HepG2 (cell line): ENCODE data around the gene ZNF184. TPM values are rescaled to one million over a fixed set of nuclear protein-coding genes. Genes with fewer than 3 reads are reported as not detected.

Experiments
- CBFB ChIP-seq: sonication (generic); formaldehyde crosslinking; IDR thresholded peaks from 2 replicates; pipeline ENCODE4 v1.4.0; 2020; ENCODE audit warnings: missing genetic modification reagents
- HNF1B ChIP-seq: sonication (generic); formaldehyde crosslinking; IDR thresholded peaks from 2 replicates; pipeline ENCODE4 v1.5.1; 2020; ENCODE audit warnings: mild to moderate bottlenecking, moderate library complexity, missing genetic modification reagents
- KDM2A ChIP-seq: sonication (generic); formaldehyde crosslinking; IDR thresholded peaks from 2 replicates; pipeline ENCODE4 v1.4.0; 2020; ENCODE audit warnings: low read depth, missing genetic modification reagents, borderline replicate concordance
- MATR3 ChIP-seq: sonication (generic); formaldehyde crosslinking; IDR thresholded peaks from 2 replicates; pipeline ENCODE4 v1.4.0; 2020; ENCODE audit warnings: missing genetic modification reagents
- MLLT10 ChIP-seq: sonication (generic); formaldehyde crosslinking; IDR thresholded peaks from 2 replicates; pipeline ENCODE4 v1.4.0; 2020; ENCODE audit warnings: missing genetic modification reagents
- MYC ChIP-seq: sonication (generic); formaldehyde crosslinking; IDR thresholded peaks from 2 replicates; pipeline ENCODE4 v1.9.0; 2021; ENCODE audit warnings: missing genetic modification reagents, borderline replicate concordance
- PAX8 ChIP-seq: sonication (generic); formaldehyde crosslinking; IDR thresholded peaks from 2 replicates; pipeline ENCODE4 v1.8.0; 2022; ENCODE audit warnings: mild to moderate bottlenecking, missing genetic modification reagents, borderline replicate concordance
- PRMT3 ChIP-seq: sonication (generic); formaldehyde crosslinking; IDR thresholded peaks from 2 replicates; pipeline ENCODE4 v1.8.1; 2022; ENCODE audit warnings: low read depth, mild to moderate bottlenecking, moderate library complexity, missing genetic modification reagents, borderline replicate concordance
- SMYD3 ChIP-seq: sonication (generic); formaldehyde crosslinking; IDR thresholded peaks from 2 replicates; pipeline ENCODE4 v1.8.1; 2023; ENCODE audit warnings: mild to moderate bottlenecking, missing genetic modification reagents
- SOX6 ChIP-seq, 2 experiments: fragments of 450-650 bp in 1 of 2; sonication (generic) in 1 of 2; formaldehyde crosslinking in 1 of 2; IDR thresholded peaks; 2 replicates each; pipeline versions ENCODE4 v1.4.0 to v1.6.1; 2017 to 2020; ENCODE audit warnings: antibody characterized with exemption in 1 of 2, mild to moderate bottlenecking in 1 of 2, missing genetic modification reagents in 1 of 2
- SRSF4 ChIP-seq: fragments of 200-400 bp; formaldehyde crosslinking; IDR thresholded peaks from one replicate; pipeline ENCODE4 v1.6.1; 2018; ENCODE audit warnings: mild to moderate bottlenecking, low read depth, low read length, moderate library complexity; ENCODE audit not compliant: poor library complexity, severe bottlenecking
- STAT5B ChIP-seq: sonication (generic); formaldehyde crosslinking; IDR thresholded peaks from 2 replicates; pipeline ENCODE4 v1.4.0; 2020; ENCODE audit warnings: missing genetic modification reagents
- TRIM24 ChIP-seq: sonication (generic); formaldehyde crosslinking; IDR thresholded peaks from 2 replicates; pipeline ENCODE4 v1.8.0; 2022; ENCODE audit warnings: mild to moderate bottlenecking, missing genetic modification reagents
- ZBTB1 ChIP-seq: sonication (generic); formaldehyde crosslinking; IDR thresholded peaks from 2 replicates; pipeline ENCODE4 v1.4.0; 2020; ENCODE audit warnings: missing genetic modification reagents, borderline replicate concordance
- ZBTB10 ChIP-seq: sonication (generic); formaldehyde crosslinking; IDR thresholded peaks from 2 replicates; pipeline ENCODE4 v1.4.0; 2020; ENCODE audit warnings: missing genetic modification reagents, borderline replicate concordance
- ZFY ChIP-seq: sonication (generic); formaldehyde crosslinking; IDR thresholded peaks from 2 replicates; pipeline ENCODE4 v1.4.0; 2020; ENCODE audit warnings: missing genetic modification reagents
- ZFYVE20 ChIP-seq: sonication (generic); formaldehyde crosslinking; IDR thresholded peaks from 2 replicates; pipeline ENCODE4 v1.8.0; 2023; ENCODE audit warnings: low read depth, mild to moderate bottlenecking, moderate library complexity, missing genetic modification reagents, borderline replicate concordance
- ZKSCAN5 ChIP-seq: sonication (generic); formaldehyde crosslinking; IDR thresholded peaks from 2 replicates; pipeline ENCODE4 v1.5.1; 2020; ENCODE audit warnings: mild to moderate bottlenecking, missing genetic modification reagents
- ZNF281 ChIP-seq: sonication (generic); formaldehyde crosslinking; IDR thresholded peaks from 2 replicates; pipeline ENCODE4 v1.4.0; 2020; ENCODE audit warnings: missing genetic modification reagents, borderline replicate concordance
- ZNF333 ChIP-seq: sonication (generic); formaldehyde crosslinking; IDR thresholded peaks from 2 replicates; pipeline ENCODE4 v1.4.0; 2020; ENCODE audit warnings: mild to moderate bottlenecking, missing genetic modification reagents, borderline replicate concordance
- ZNF33B ChIP-seq: sonication (generic); formaldehyde crosslinking; IDR thresholded peaks from 2 replicates; pipeline ENCODE4 v1.5.1; 2020; ENCODE audit warnings: mild to moderate bottlenecking, missing genetic modification reagents
- ZNF761 ChIP-seq: sonication (generic); formaldehyde crosslinking; conservative IDR thresholded peaks from 2 replicates; pipeline ENCODE4 v1.4.0; 2020; ENCODE audit warnings: mild to moderate bottlenecking, missing genetic modification reagents
- ZNF777 ChIP-seq: sonication (generic); formaldehyde crosslinking; IDR thresholded peaks from 2 replicates; pipeline ENCODE4 v1.4.0; 2020; ENCODE audit warnings: missing genetic modification reagents
- polyA plus RNA-seq, 8 experiments: library from polyadenylated mRNA; depleted of rRNA in 3 of 8; stranded (reverse) in 7 of 8; unstranded in 1 of 8; fragments of >200 nt; fragmentation: Illumina TruSeq in 4 of 8; extraction: Trizol in 4 of 8; gene quantifications; 2 replicates each; pipeline versions ENCODE4 v1.2.1 to v1.2.3, GENCODE V29; 2011 to 2016; ENCODE audit warnings: low read depth in 4 of 8, missing spikeins in 1 of 8, mixed read lengths in 1 of 8; ENCODE audit not compliant: insufficient read depth in 1 of 8
- total RNA-seq, 5 experiments: library from RNA; depleted of rRNA; stranded (reverse); fragments of >200 nt; fragmentation: Illumina TruSeq; extraction: Trizol; gene quantifications; 2 replicates each; pipeline ENCODE4 v1.2.3, GENCODE V29; 2016; ENCODE audit warnings: low read depth in 1 of 5

ZNF184 gene
- total and polyA plus RNA-seq, 2 of the 13 experiments (the other 11 are each of a cell fraction or from before 2014, with no cell fraction given), result 2.1 to 10.1 TPM

GRCh38 chr6:27478706-27479318 is 5.9 kb upstream of the ZNF184 start (continued):
- no peak for TF ChIP-seq MATR3 (CRISPR knock-in tag)
- no peak for TF ChIP-seq ZNF281
- no peak for TF ChIP-seq SRSF4
- 0 out of 2 replicates have a peak, but pooled peaks have one; percentile 2 for TF ChIP-seq ZBTB10 (CRISPR knock-in tag)
- no peak for TF ChIP-seq SOX6 (IDR thresholded peaks at IDR 0.05)
- TF ChIP-seq SOX6 (CRISPR knock-in tag; IDR thresholded peaks at IDR 0.05), result no peak; the same call in none of the 2 replicates
- no peak for TF ChIP-seq ZNF761 (CRISPR knock-in tag)
- TF ChIP-seq ZKSCAN5 (CRISPR knock-in tag), result no peak
- peak; percentile 71; the same call in 1 of the 2 replicates for TF ChIP-seq KDM2A (CRISPR knock-in tag)
- no peak for TF ChIP-seq ZNF33B (CRISPR knock-in tag)
- no peak for TF ChIP-seq STAT5B
- no peak for TF ChIP-seq ZFY (CRISPR knock-in tag)
- no peak for TF ChIP-seq SMYD3 (CRISPR knock-in tag)
- no peak for TF ChIP-seq MLLT10 (CRISPR knock-in tag)
- TF ChIP-seq MYC (CRISPR knock-in tag), result 0 out of 2 replicates have a peak, but pooled peaks have one; percentile 25
- TF ChIP-seq CBFB (CRISPR knock-in tag), result no peak
- TF ChIP-seq ZNF777 (CRISPR knock-in tag), result no peak
- no peak for TF ChIP-seq TRIM24 (CRISPR knock-in tag)
- no peak for TF ChIP-seq PAX8 (CRISPR knock-in tag)
- no peak for TF ChIP-seq ZBTB1 (CRISPR knock-in tag)
- no peak for TF ChIP-seq ZFYVE20 (CRISPR knock-in tag)
- TF ChIP-seq ZNF333 (CRISPR knock-in tag), result peak; percentile 49; the same call in 1 of the 2 replicates
- peak; percentile 84 for TF ChIP-seq HNF1B (CRISPR knock-in tag)
- no peak; the same call in 1 of the 2 replicates for TF ChIP-seq PRMT3 (CRISPR knock-in tag)
